SH-SY5Y (cell line): ENCODE measurements around the gene PDE4A.

Experiments used
- GATA2 ChIP-seq: IDR thresholded peaks from 2 replicates; pipeline ENCODE4 v1.6.1; 2011; ENCODE audit warnings: mild to moderate bottlenecking, low read depth, low read length
- GATA3 ChIP-seq: IDR thresholded peaks from 2 replicates; pipeline ENCODE4 v1.6.1; 2011; ENCODE audit warnings: low read depth, mild to moderate bottlenecking, low read length, moderate library complexity

DNA sequence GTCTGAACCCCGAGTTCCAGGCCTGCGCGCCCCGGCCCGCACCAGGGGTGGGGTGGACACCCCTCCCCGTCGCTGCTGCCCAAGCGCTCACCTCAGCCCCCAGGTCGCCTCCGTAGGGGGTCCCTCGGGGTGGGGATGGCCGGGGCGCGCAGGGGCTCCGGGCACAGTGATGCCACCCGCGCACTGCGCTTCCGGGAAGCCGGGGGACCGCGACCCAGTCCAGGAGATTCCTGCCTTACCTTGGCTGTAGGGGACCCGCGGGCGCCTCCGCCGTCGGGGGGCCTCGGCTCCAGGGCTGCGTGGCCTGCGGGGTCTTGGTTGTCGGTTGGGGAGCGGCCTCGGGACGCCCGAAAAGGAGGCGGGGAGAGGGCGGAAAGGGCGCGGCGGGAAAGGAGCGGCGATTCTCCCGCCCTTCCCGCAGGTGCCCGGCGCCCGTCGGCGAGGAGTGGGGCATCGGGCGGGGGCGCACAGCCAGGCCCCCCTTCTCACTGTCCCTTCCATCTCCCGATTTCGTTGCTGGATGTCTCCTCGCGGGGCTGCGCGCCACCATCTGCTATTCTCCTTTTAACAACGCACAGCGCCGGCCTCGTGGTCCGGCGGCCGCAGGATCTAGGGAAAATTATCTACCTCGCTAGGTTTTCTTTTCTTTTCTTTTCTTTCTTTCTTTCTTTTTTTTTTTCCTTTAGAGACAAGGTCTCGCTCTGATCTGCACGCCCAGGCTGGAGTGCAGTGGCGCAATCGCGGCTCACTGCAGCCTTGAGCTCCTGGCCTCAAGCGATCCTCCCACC is 82.9 kb downstream of the PDE4A start, which contains the start of gene KEAP1:
- TF ChIP-seq GATA3 (no peak), GATA2 (no peak)
